CD14-positive monocyte (primary cell): Measurements from ENCODE around the gene GABRR2. TPM values are rescaled to one million over a fixed set of nuclear protein-coding genes. Genes with fewer than 3 reads are reported as not detected.
A peak's percentile ranks its signal among the peaks of the same experiment; 100 is the strongest.

Experiments used
- DNase-seq, 3 donors: peaks; one replicate each; pipeline ENCODE4 v3.0.0-alpha.2; 2011 to 2022
- H2AFZ ChIP-seq: 2 replicates; pipeline ENCODE4 v1.6.0; 2012; ENCODE audit warnings: mild to moderate bottlenecking, low read depth, low read length, inconsistent platforms; ENCODE audit not compliant: insufficient read depth, poor library complexity, severe bottlenecking
- H3K27ac ChIP-seq, 2 donors: 1 replicate in 1 of 2; 2 replicates in 1 of 2; pipeline ENCODE4 v1.5.1; 2012 to 2013; ENCODE audit warnings: low read length in 2 of 2, control low read depth in 1 of 2, inconsistent platforms in 1 of 2, low read depth in 1 of 2, mild to moderate bottlenecking in 1 of 2
- H3K27me3 ChIP-seq, 2 donors: one replicate each; pipeline versions ENCODE4 v1.6.0 to v1.6.1; 2011 to 2013; ENCODE audit warnings: low read length in 2 of 2; ENCODE audit not compliant: control insufficient read depth in 2 of 2, insufficient read depth in 2 of 2
- H3K36me3 ChIP-seq, 2 donors: replicated peaks in 1 of 2; 1 replicate in 1 of 2; 2 replicates in 1 of 2; pipeline versions ENCODE4 v1.5.1 to v1.6.1; 2012 to 2013; ENCODE audit warnings: low read length in 2 of 2, control low read depth in 1 of 2, inconsistent platforms in 1 of 2, mild to moderate bottlenecking in 1 of 2; ENCODE audit not compliant: insufficient read depth in 2 of 2, control insufficient read depth in 1 of 2
- H3K4me1 ChIP-seq, 2 donors: 1 replicate in 1 of 2; 2 replicates in 1 of 2; pipeline versions ENCODE4 v1.5.1 to v1.6.1; 2012 to 2013; ENCODE audit warnings: low read length in 2 of 2, control low read depth in 1 of 2, inconsistent platforms in 1 of 2, mild to moderate bottlenecking in 1 of 2, moderate library complexity in 1 of 2; ENCODE audit not compliant: insufficient read depth in 2 of 2, control insufficient read depth in 1 of 2
- H3K4me2 ChIP-seq: replicated peaks from 2 replicates; pipeline ENCODE3; 2012; ENCODE audit warnings: low read length, moderate library complexity, mild to moderate bottlenecking; ENCODE audit not compliant: poor library complexity, severe bottlenecking; ENCODE audit errors: extremely low read depth
- H3K4me3 ChIP-seq, 3 experiments: fragments of 200-600 bp in 1 of 3; sonication (generic) in 1 of 3; replicated peaks in 1 of 3; 1 replicate in 2 of 3; 2 replicates in 1 of 3; pipeline ENCODE4 v1.5.1; 2011 to 2013; ENCODE audit warnings: low read length in 3 of 3, mild to moderate bottlenecking in 3 of 3, control low read depth in 2 of 3, low read depth in 2 of 3, inconsistent platforms in 1 of 3, moderate library complexity in 1 of 3
- H3K79me2 ChIP-seq: 2 replicates; pipeline ENCODE4 v1.6.0; 2012; ENCODE audit warnings: mild to moderate bottlenecking, control low read depth, inconsistent platforms, low read length, moderate library complexity; ENCODE audit not compliant: insufficient read depth
- H3K9ac ChIP-seq: 2 replicates; pipeline ENCODE4 v1.6.0; 2017; ENCODE audit warnings: low read length, mild to moderate bottlenecking; ENCODE audit not compliant: insufficient read depth, poor library complexity, severe bottlenecking
- H3K9me3 ChIP-seq, 2 donors: replicated peaks in 1 of 2; 1 replicate in 1 of 2; 2 replicates in 1 of 2; pipeline versions ENCODE4 v1.5.1 to v1.6.1; 2012 to 2013; ENCODE audit warnings: low read length in 2 of 2, control low read depth in 1 of 2; ENCODE audit not compliant: control insufficient read depth in 1 of 2, insufficient read depth in 1 of 2
- H4K20me1 ChIP-seq: 2 replicates; pipeline ENCODE4 v1.6.0; 2012; ENCODE audit warnings: mild to moderate bottlenecking, low read length, control low read depth, moderate library complexity; ENCODE audit not compliant: insufficient read depth
- H3K27ac Mint-ChIP-seq, 7 donors: one replicate each; pipeline ENCODE4 v1.8.0; 2020; ENCODE audit warnings: mild to moderate bottlenecking in 7 of 7, mixed read lengths in 7 of 7, moderate library complexity in 6 of 7, inconsistent platforms in 2 of 7
- H3K27me3 Mint-ChIP-seq, 3 donors: one replicate each; pipeline ENCODE4 v1.8.0; 2021 to 2022; ENCODE audit warnings: low read depth in 3 of 3, mild to moderate bottlenecking in 3 of 3, mixed read lengths in 3 of 3, moderate library complexity in 3 of 3, inconsistent platforms in 1 of 3
- H3K36me3 Mint-ChIP-seq, 2 donors: one replicate each; pipeline ENCODE4 v1.8.0; 2020; ENCODE audit warnings: mixed read lengths in 2 of 2, inconsistent platforms in 1 of 2, mild to moderate bottlenecking in 1 of 2
- H3K4me1 Mint-ChIP-seq: one replicate; pipeline ENCODE4 v1.8.0; 2020; ENCODE audit warnings: mild to moderate bottlenecking, mixed read lengths
- H3K4me3 Mint-ChIP-seq, 2 donors: one replicate each; pipeline ENCODE4 v1.8.0; 2020; ENCODE audit warnings: mild to moderate bottlenecking in 2 of 2, mixed read lengths in 2 of 2, moderate library complexity in 1 of 2
- H3K9me3 Mint-ChIP-seq, 7 donors: one replicate each; pipeline ENCODE4 v1.8.0; 2020 to 2022; ENCODE audit warnings: mixed read lengths in 7 of 7, mild to moderate bottlenecking in 6 of 7, moderate library complexity in 6 of 7, inconsistent platforms in 2 of 7
- CTCF ChIP-seq: fragments of 200-600 bp; IDR thresholded peaks from one replicate; pipeline ENCODE4 v1.8.0; 2022; ENCODE audit warnings: antibody characterized with exemption, mild to moderate bottlenecking
- WGBS: methylation state at CpG from one replicate; pipeline ENCODE4 v1.1.5; 2013; ENCODE audit warnings: missing lambda C conversion rate; ENCODE audit not compliant: insufficient coverage; 5-methylcytosine and 5-hydroxymethylcytosine counted together
- intact Hi-C, 2 donors: fragments of 100-400 bp; cut with micrococcal nuclease; formaldehyde crosslinking; loops; one replicate each; pipeline versions ENCODE4 v1.15.0 to v1.15.1; 2023
- polyA plus RNA-seq, 3 donors: library from polyadenylated mRNA; depleted of rRNA in 1 of 3; unstranded in 2 of 3; stranded (reverse) in 1 of 3; fragments of 300-500 nt in 2 of 3; fragments of >200 nt in 1 of 3; fragmentation: Illumina TruSeq in 2 of 3; gene quantifications; 1 replicate in 2 of 3; 2 replicates in 1 of 3; pipeline ENCODE4 v1.2.3, GENCODE V29; 2012 to 2021

The GABRR2 gene
- polyA plus RNA-seq, 3 donors, result 3.7 TPM; not detected in 2

GRCh38 chr6:89221129-89221528 is 94.0 kb downstream of the GABRR2 start:
- Mint-ChIP-seq H3K36me3 (no peaks in the 10 kb centered on the region), H3K27ac (no peak overlapping the region), H3K4me3 (no peak overlapping the region), H3K27me3 (peaks cover 0 to 3% (median 1%) of the 10 kb centered on the region in 3 donors), H3K9me3 (peaks cover 1 to 9% (median 5%) of the 10 kb centered on the region in 7 donors), H3K4me1 (peaks cover 18% of the 10 kb centered on the region)
- no peak overlapping the region for H3K27ac ChIP-seq
- H3K27me3 ChIP-seq, result no peaks in the 10 kb centered on the region
- WGBS, result 80% methylated on average over 2 of the region's 3 CpGs
- H3K9ac ChIP-seq, result no peak overlapping the region
- no peak for DNase-seq
- H3K36me3 ChIP-seq, result no peaks in the 10 kb centered on the region
- no peak for TF ChIP-seq CTCF
- H3K4me1 ChIP-seq, result peaks cover 10 to 13% of the 10 kb centered on the region in 2 donors
- H3K79me2 ChIP-seq, result no peaks in the 10 kb centered on the region
- no peak overlapping the region for H2AFZ ChIP-seq
- intact Hi-C loops, result no loop called here
- no peak overlapping the region for H3K4me2 ChIP-seq
- H4K20me1 ChIP-seq, result no peaks in the 10 kb centered on the region
- H3K4me3 ChIP-seq, result no peak overlapping the region
- H3K9me3 ChIP-seq, result no peaks in the 10 kb centered on the region

GRCh38 chr6:89217299-89217910 is 97.7 kb downstream of the GABRR2 start, which contains the start of gene GABRR1:
TSS of gene GABRR1 (minus strand) at chr6:89217358. CDS start at chr6:89217322, 36 bp downstream.
- Mint-ChIP-seq H3K4me3 (peak within 1 kb of the TSS in 1 of 2 donors; percentile 76), H3K27ac (peak within 1 kb of the TSS in 3 of 7 donors; percentile 14 to 41 (median 40)), H3K36me3 (no peaks in the 10 kb centered on the region), H3K4me1 (peaks cover 40% of the 10 kb centered on the region), H3K9me3 (no peaks in the 10 kb centered on the region), H3K27me3 (peaks cover 0 to 3% (median 1%) of the 10 kb centered on the region in 3 donors)
- no peaks in the 10 kb centered on the region for H3K36me3 ChIP-seq
- peak within 1 kb of the TSS; percentile 41 for H2AFZ ChIP-seq
- H3K4me3 ChIP-seq, result peak within 1 kb of the TSS in 1 of 3 experiments; percentile 7
- TF ChIP-seq CTCF, result no peak
- H3K9me3 ChIP-seq, result no peaks in the 10 kb centered on the region
- H3K9ac ChIP-seq, result no peak within 1 kb of the TSS
- no peaks in the 10 kb centered on the region for H3K79me2 ChIP-seq
- intact Hi-C loops, result no loop called here
- 10% methylated on average over 4 of the region's 10 CpGs for WGBS
- peak within 1 kb of the TSS; percentile 30 for H3K4me2 ChIP-seq
- peaks cover 23 to 28% of the 10 kb centered on the region in 2 donors for H3K4me1 ChIP-seq
- H4K20me1 ChIP-seq, result no peaks in the 10 kb centered on the region
- H3K27ac ChIP-seq, result no peak within 1 kb of the TSS
- no peaks in the 10 kb centered on the region for H3K27me3 ChIP-seq
- DNase-seq, result peak in 1 of 3 donors; percentile 16
